HepG2 (cell line): ENCODE results near the gene SIGLEC15. TPM values are rescaled to one million over a fixed set of nuclear protein-coding genes. Genes with fewer than 3 reads are reported as not detected.

ENCODE experiments used
- ATAC-seq: fragments of 200-7000 bp; cut with Tn5 transposase; 3 replicates; pipeline ENCODE4 v1.9.1; 2020; ENCODE audit warnings: mild to moderate bottlenecking, moderate library complexity
- BruUV-seq: library from RNA; stranded (reverse); fragments of 400-500 nt; replicated peaks from 2 replicates; lab custom pipeline; 2021; lab: Mats Ljungman, UMichigan
- CTCF ChIA-PET: fragments of 300-600 bp; formaldehyde crosslinking; extraction: SDS; loops from one replicate; lab custom pipeline; 2021; ENCODE audit warnings: low total read pairs, inconsistent platforms, low intra/inter-chr PET ratio; lab: Yijun Ruan, JAX
- POLR2A ChIA-PET: fragments of 350-600 bp; sonication (Branson Sonifier 250); formaldehyde crosslinking; loops from one replicate; lab custom pipeline; 2020; ENCODE audit warnings: antibody characterized with exemption, inconsistent platforms; lab: Yijun Ruan, JAX
- DNase-seq: peaks from one replicate; pipeline ENCODE4 v3.0.0-alpha.2; 2015; ENCODE audit warnings: low spot score
- FAIRE-seq: peaks from 3 replicates; lab custom pipeline; 2011; peaks lifted over from hg19 to GRCh38; lab: Jason Lieb, UNC
- H2AFZ ChIP-seq: one replicate; pipeline ENCODE4 v1.6.1; 2011; ENCODE audit warnings: low read length, inconsistent platforms
- H3K27ac ChIP-seq: fragments of 300-600 bp; 3 replicates; pipeline ENCODE4 v1.8.0; 2011; ENCODE audit warnings: mixed run types, mild to moderate bottlenecking, mixed read lengths, low read length, inconsistent platforms; ENCODE audit not compliant: insufficient read depth; ENCODE audit errors: extremely low read length
- H3K27me3 ChIP-seq, 2 experiments: fragments of 200-600 bp in 1 of 2; 2 replicates in 1 of 2; 3 replicates in 1 of 2; pipeline versions ENCODE4 v1.6.0 to v1.8.0; 2011; ENCODE audit warnings: low read length in 2 of 2, mild to moderate bottlenecking in 2 of 2, moderate library complexity in 2 of 2, inconsistent platforms in 1 of 2; ENCODE audit not compliant: insufficient read depth in 2 of 2, control insufficient read depth in 1 of 2
- H3K36me3 ChIP-seq, 2 experiments: fragments of 200-600 bp in 1 of 2; replicated peaks in 1 of 2; 2 replicates in 1 of 2; 3 replicates in 1 of 2; pipeline versions ENCODE4 v1.5.1 to v1.8.0; 2011; ENCODE audit warnings: low read length in 2 of 2, inconsistent platforms in 1 of 2; ENCODE audit not compliant: insufficient read depth in 2 of 2, control insufficient read depth in 1 of 2
- H3K4me1 ChIP-seq: 2 replicates; pipeline ENCODE4 v1.5.1; 2012; ENCODE audit warnings: low read length, inconsistent platforms; ENCODE audit not compliant: insufficient read depth
- H3K4me2 ChIP-seq: 2 replicates; pipeline ENCODE4 v1.6.0; 2011; ENCODE audit warnings: low read depth, low read length, inconsistent platforms
- H3K4me3 ChIP-seq, 3 experiments: fragments of 200-600 bp in 1 of 3; sonication (generic), shearing (Covaris generic) in 1 of 3; replicated peaks in 1 of 3; 2 replicates each; pipeline ENCODE4 v1.5.1; 2011 to 2016; ENCODE audit warnings: low read length in 3 of 3, inconsistent platforms in 2 of 3, low read depth in 2 of 3, mild to moderate bottlenecking in 2 of 3, control low read depth in 1 of 3, mixed read lengths in 1 of 3; ENCODE audit not compliant: insufficient read depth in 1 of 3
- H3K79me2 ChIP-seq: one replicate; pipeline ENCODE4 v1.6.1; 2011; ENCODE audit warnings: low read length, inconsistent platforms; ENCODE audit not compliant: insufficient read depth
- H3K9ac ChIP-seq: 2 replicates; pipeline ENCODE4 v1.6.0; 2011; ENCODE audit warnings: mild to moderate bottlenecking, low read depth, low read length, inconsistent platforms; ENCODE audit not compliant: insufficient read depth
- H3K9me3 ChIP-seq: 2 replicates; pipeline ENCODE4 v1.5.1; 2012; ENCODE audit warnings: mild to moderate bottlenecking, low read length
- H4K20me1 ChIP-seq: 2 replicates; pipeline ENCODE4 v1.6.0; 2011; ENCODE audit warnings: inconsistent platforms, mild to moderate bottlenecking, low read length, moderate library complexity; ENCODE audit not compliant: insufficient read depth
- AKAP8 ChIP-seq: sonication (generic); formaldehyde crosslinking; IDR thresholded peaks from 2 replicates; pipeline ENCODE4 v1.5.1; 2020; ENCODE audit warnings: mild to moderate bottlenecking, missing genetic modification reagents
- EP300 ChIP-seq, 3 experiments: sonication (generic) in 1 of 3; formaldehyde crosslinking in 1 of 3; IDR thresholded peaks; 2 replicates each; pipeline versions ENCODE4 v1.5.1 to v1.6.1; 2011 to 2020; ENCODE audit warnings: low read depth in 2 of 3, low read length in 2 of 3, borderline replicate concordance in 1 of 3, improper control_type of control experiment in 1 of 3, mild to moderate bottlenecking in 1 of 3, missing genetic modification reagents in 1 of 3, moderate library complexity in 1 of 3
- FOXM1 ChIP-seq: sonication (generic); formaldehyde crosslinking; IDR thresholded peaks from 2 replicates; pipeline ENCODE4 v1.5.0; 2020; ENCODE audit warnings: missing genetic modification reagents
- MTA3 ChIP-seq: sonication (generic); formaldehyde crosslinking; IDR thresholded peaks from 2 replicates; pipeline ENCODE4 v1.4.0; 2020; ENCODE audit warnings: missing genetic modification reagents
- SMC3 ChIP-seq: IDR thresholded peaks from 2 replicates; pipeline ENCODE4 v1.6.1; 2011; ENCODE audit warnings: low read length, improper control_type of control experiment
- STAG1 ChIP-seq: sonication (generic); formaldehyde crosslinking; IDR thresholded peaks from 2 replicates; pipeline ENCODE4 v1.4.0; 2020; ENCODE audit warnings: missing genetic modification reagents
- XBP1 ChIP-seq: sonication (generic); formaldehyde crosslinking; IDR thresholded peaks from 2 replicates; pipeline ENCODE4 v1.5.0; 2020; ENCODE audit warnings: missing genetic modification reagents
- ZBTB7A ChIP-seq: sonication (generic); formaldehyde crosslinking; IDR thresholded peaks from 2 replicates; pipeline ENCODE4 v1.8.0; 2022; ENCODE audit warnings: mild to moderate bottlenecking, missing genetic modification reagents
- ZNF292 ChIP-seq: sonication (generic); formaldehyde crosslinking; IDR thresholded peaks from 2 replicates; pipeline ENCODE4 v1.8.1; 2022; ENCODE audit warnings: mild to moderate bottlenecking, low read depth, missing genetic modification reagents, borderline replicate concordance
- ZNF331 ChIP-seq: sonication (generic); formaldehyde crosslinking; IDR thresholded peaks from 2 replicates; pipeline ENCODE4 v1.4.0; 2020; ENCODE audit warnings: missing genetic modification reagents
- ZNF333 ChIP-seq: sonication (generic); formaldehyde crosslinking; IDR thresholded peaks from 2 replicates; pipeline ENCODE4 v1.4.0; 2020; ENCODE audit warnings: mild to moderate bottlenecking, missing genetic modification reagents, borderline replicate concordance
- WGBS: methylation state at CpG from one replicate; pipeline ENCODE4 v1.1.6; 2017; ENCODE audit warnings: low lambda C conversion rate; 5-methylcytosine and 5-hydroxymethylcytosine counted together
- in situ Hi-C: cut with HindIII; loops from 2 replicates; pipeline ENCODE4 v1.10.0; 2017; ENCODE audit warnings: low pct_unique_long_range_greater_than_20kb; ENCODE audit not compliant: extremely low pct_ligation_motif_present
- intact Hi-C: fragments of 100-400 bp; cut with micrococcal nuclease; formaldehyde crosslinking; loops from one replicate; pipeline ENCODE4 v1.10.0; 2022; ENCODE audit not compliant: unreplicated experiment
- polyA plus RNA-seq, 8 experiments: library from polyadenylated mRNA; depleted of rRNA in 3 of 8; stranded (reverse) in 7 of 8; unstranded in 1 of 8; fragments of >200 nt; fragmentation: Illumina TruSeq in 4 of 8; extraction: Trizol in 4 of 8; gene quantifications; 2 replicates each; pipeline versions ENCODE4 v1.2.1 to v1.2.3, GENCODE V29; 2011 to 2016; ENCODE audit warnings: low read depth in 4 of 8, missing spikeins in 1 of 8, mixed read lengths in 1 of 8; ENCODE audit not compliant: insufficient read depth in 1 of 8
- total RNA-seq, 5 experiments: library from RNA; depleted of rRNA; stranded (reverse); fragments of >200 nt; fragmentation: Illumina TruSeq; extraction: Trizol; gene quantifications; 2 replicates each; pipeline ENCODE4 v1.2.3, GENCODE V29; 2016; ENCODE audit warnings: low read depth in 1 of 5
- TF ChIP-seq, protein P1 (sequence below): sonication (generic); formaldehyde crosslinking; IDR thresholded peaks from 2 replicates; pipeline ENCODE4 v1.5.0; 2020; ENCODE audit warnings: mild to moderate bottlenecking, missing genetic modification reagents, moderate library complexity

SIGLEC15 gene
- total and polyA plus RNA-seq, 2 of the 13 experiments (the other 11 are each of a cell fraction or from before 2014, with no cell fraction given), result not detected

DNA sequence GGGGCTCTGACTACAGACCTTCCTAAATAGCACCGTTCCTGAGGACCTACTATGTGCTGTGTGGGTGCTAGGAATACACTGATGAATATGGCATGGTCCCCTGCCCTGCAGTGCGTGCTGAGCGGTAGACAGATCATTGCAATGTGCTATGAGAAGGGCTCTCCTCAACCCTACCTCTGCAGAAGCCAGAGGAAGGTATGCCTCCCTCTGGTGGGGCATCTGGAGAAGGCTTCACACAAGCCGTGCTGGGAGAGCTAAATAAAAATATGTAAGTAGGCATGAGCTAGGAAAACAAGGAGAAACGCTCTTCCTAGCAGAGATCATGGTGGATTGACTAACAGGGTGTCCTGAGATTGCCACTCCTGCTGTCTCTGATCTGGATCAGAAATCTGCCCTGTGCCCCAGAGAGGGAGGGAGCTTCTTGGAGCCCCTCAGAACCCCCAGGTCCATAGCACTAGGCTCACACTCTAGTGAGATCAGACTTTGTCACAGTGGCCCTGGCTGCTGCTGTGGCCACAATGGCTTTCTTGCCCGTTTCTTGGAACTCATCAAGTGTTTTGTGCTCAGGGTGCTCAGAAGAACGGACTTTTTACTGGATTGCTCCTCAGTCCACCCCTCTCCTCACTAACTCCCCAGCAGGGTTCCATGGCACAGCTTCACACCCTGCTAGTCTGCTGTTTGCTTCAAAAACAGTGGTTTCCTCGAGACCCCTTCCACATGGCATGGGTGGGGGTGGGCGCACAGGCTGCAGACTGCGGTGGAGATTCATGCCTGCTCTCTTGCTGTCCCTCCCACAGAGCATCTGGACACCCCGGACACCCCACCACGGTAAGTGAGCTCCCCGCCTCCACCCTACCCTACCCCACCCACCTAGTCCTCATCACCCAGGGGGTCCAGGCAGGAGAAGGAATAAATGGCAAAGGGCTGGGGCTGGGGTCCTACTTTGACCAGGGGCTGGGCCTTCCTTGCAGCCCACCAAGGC lies 14.2 kb downstream of the SIGLEC15 start:
- FAIRE-seq (no peak), DNase-seq (peak; percentile 23)
- no peak overlapping the region for H3K4me3 ChIP-seq
- H3K79me2 ChIP-seq, result no peaks in the 10 kb centered on the region
- no peak overlapping the region for H3K9ac ChIP-seq
- no peaks in the 10 kb centered on the region for H3K36me3 ChIP-seq
- WGBS, result 11% methylated on average over 8 of the region's 13 CpGs
- BruUV-seq, result no TSS peak
- H3K4me2 ChIP-seq, result no peak overlapping the region
- no peak overlapping the region for H3K27ac ChIP-seq
- TF ChIP-seq ZNF333 (CRISPR knock-in tag) (no peak), STAG1 (peak; percentile 26), EP300 (IDR thresholded peaks at IDR 0.05; ENCODE audit: low read depth in 2 of 2, low read length in 2 of 2) (no peak), EP300 (CRISPR knock-in tag; IDR thresholded peaks at IDR 0.05; ENCODE audit: borderline replicate concordance) (no peak), ZNF292 (CRISPR knock-in tag) (no peak), MTA3 (CRISPR knock-in tag) (no peak), SMC3 (peak; percentile 35; the same call in 1 of the 2 replicates), FOXM1 (CRISPR knock-in tag) (no peak), AKAP8 (CRISPR knock-in tag) (no peak), ZBTB7A (CRISPR knock-in tag) (no peak), ZNF331 (no peak), XBP1 (CRISPR knock-in tag) (no peak)
- TF ChIP-seq, protein P1, sequence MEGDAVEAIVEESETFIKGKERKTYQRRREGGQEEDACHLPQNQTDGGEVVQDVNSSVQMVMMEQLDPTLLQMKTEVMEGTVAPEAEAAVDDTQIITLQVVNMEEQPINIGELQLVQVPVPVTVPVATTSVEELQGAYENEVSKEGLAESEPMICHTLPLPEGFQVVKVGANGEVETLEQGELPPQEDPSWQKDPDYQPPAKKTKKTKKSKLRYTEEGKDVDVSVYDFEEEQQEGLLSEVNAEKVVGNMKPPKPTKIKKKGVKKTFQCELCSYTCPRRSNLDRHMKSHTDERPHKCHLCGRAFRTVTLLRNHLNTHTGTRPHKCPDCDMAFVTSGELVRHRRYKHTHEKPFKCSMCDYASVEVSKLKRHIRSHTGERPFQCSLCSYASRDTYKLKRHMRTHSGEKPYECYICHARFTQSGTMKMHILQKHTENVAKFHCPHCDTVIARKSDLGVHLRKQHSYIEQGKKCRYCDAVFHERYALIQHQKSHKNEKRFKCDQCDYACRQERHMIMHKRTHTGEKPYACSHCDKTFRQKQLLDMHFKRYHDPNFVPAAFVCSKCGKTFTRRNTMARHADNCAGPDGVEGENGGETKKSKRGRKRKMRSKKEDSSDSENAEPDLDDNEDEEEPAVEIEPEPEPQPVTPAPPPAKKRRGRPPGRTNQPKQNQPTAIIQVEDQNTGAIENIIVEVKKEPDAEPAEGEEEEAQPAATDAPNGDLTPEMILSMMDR (CRISPR knock-in tag), result peak; percentile 45
- TF ChIP-seq, all 625 proteins: peak for 3
- H4K20me1 ChIP-seq, result no peaks in the 10 kb centered on the region
- H3K9me3 ChIP-seq, result no peaks in the 10 kb centered on the region
- peaks cover 1 to 3% of the 10 kb centered on the region in 2 experiments; a peak in 2 of 5 replicates for H3K27me3 ChIP-seq
- ATAC-seq, result peak; percentile 82
- in situ Hi-C loops (loop anchor here (5.0 to 10.0 kb wide), 2 partner anchors 72 to 175 kb away; no protein-coding TSS in a partner anchor), intact Hi-C loops (loop anchor here (5.0 kb wide), 1 partner anchor 117 kb away; the partner anchor contains the start of gene SLC14A1)
- H2AFZ ChIP-seq, result no peak overlapping the region
- ChIA-PET CTCF (no interaction called here), POLR2A (no interaction called here)
- peaks cover 22% of the 10 kb centered on the region for H3K4me1 ChIP-seq
